ENCODE results near the gene DST. TPM values are rescaled to one million over a fixed set of nuclear protein-coding genes. Genes with fewer than 3 reads are reported as not detected.

The DST gene
- total RNA-seq, 1 donor, result 573 TPM

DNA sequence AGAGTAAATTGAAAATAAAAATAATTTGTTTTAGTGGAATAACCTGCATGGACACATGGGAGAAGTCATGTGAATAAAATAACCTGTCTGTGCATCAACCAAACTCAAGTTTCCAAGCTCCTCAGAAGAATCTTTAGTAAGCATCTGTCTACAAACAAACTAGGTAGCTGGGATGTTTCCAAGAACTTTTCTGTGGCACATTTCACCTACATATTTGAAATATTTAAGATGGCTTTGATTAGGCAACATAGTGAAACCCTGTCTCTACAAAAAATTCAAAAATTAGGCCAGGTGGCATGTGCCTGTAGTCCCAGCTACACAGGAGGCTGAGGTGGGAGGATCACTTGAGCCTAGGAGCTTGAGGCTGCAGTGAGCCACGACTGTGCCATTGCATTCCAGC, 168.2 kb downstream of the DST start:
- TF ChIP-seq, protein P1, sequence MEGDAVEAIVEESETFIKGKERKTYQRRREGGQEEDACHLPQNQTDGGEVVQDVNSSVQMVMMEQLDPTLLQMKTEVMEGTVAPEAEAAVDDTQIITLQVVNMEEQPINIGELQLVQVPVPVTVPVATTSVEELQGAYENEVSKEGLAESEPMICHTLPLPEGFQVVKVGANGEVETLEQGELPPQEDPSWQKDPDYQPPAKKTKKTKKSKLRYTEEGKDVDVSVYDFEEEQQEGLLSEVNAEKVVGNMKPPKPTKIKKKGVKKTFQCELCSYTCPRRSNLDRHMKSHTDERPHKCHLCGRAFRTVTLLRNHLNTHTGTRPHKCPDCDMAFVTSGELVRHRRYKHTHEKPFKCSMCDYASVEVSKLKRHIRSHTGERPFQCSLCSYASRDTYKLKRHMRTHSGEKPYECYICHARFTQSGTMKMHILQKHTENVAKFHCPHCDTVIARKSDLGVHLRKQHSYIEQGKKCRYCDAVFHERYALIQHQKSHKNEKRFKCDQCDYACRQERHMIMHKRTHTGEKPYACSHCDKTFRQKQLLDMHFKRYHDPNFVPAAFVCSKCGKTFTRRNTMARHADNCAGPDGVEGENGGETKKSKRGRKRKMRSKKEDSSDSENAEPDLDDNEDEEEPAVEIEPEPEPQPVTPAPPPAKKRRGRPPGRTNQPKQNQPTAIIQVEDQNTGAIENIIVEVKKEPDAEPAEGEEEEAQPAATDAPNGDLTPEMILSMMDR (IDR thresholded peaks at IDR 0.05; ENCODE audit: extremely low read depth, low read depth, low read length), result no peak
- no peak for DNase-seq (ENCODE audit: insufficient read length, low spot score, missing footprints)
- H3K4me2 ChIP-seq (ENCODE audit: insufficient read depth, low read length), result no peak overlapping the region
- no peaks in the 10 kb centered on the region for H3K27me3 ChIP-seq (ENCODE audit: insufficient read depth, low read length)
- no peak overlapping the region for H3K4me3 ChIP-seq (ENCODE audit: insufficient read depth, low read length)
- H3K79me2 ChIP-seq (ENCODE audit: insufficient read depth, low read length), result peaks cover 9% of the 10 kb centered on the region
- no peaks in the 10 kb centered on the region for H3K4me1 ChIP-seq (ENCODE audit: insufficient read depth, low read length)
- no peak overlapping the region for H3K27ac ChIP-seq (ENCODE audit: low read depth, low read length)
- H3K9me3 ChIP-seq (ENCODE audit: low read depth, low read length), result no peaks in the 10 kb centered on the region
- peaks cover 84% of the 10 kb centered on the region for H3K36me3 ChIP-seq (ENCODE audit: insufficient read depth, low read length)
- peaks cover 2% of the 10 kb centered on the region for H4K20me1 ChIP-seq (ENCODE audit: insufficient read depth, low read length)
- H2AFZ ChIP-seq (ENCODE audit: low read length), result no peak overlapping the region

DNA sequence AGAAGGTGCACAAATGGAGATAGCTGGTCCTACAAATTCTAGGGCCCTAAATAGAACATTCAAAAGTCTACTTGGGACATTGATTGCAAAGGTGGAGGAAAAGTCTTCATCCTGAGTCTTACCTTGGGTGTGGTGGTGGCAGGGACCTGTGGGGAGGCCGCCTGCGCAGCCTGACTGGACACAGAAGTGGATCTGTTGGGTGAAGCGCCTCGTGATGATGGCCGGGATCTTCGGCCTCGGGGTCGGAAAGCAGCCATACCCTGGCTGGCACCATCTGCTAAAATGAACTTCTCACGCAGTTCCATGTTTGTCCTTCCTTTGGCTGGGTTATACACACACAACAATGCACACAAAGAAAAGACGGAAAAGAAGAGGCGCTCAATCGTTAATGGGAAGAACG, 179.2 kb downstream of the DST start:
- Histone ChIP-seq H3K36me3 (ENCODE audit: insufficient read depth, low read length) (peaks cover 70% of the 10 kb centered on the region), H3K9me3 (ENCODE audit: low read depth, low read length) (no peaks in the 10 kb centered on the region), H3K4me2 (ENCODE audit: insufficient read depth, low read length) (no peak overlapping the region), H3K27ac (ENCODE audit: low read depth, low read length) (no peak overlapping the region), H4K20me1 (ENCODE audit: insufficient read depth, low read length) (no peaks in the 10 kb centered on the region), H2AFZ (ENCODE audit: low read length) (no peak overlapping the region), H3K4me1 (ENCODE audit: insufficient read depth, low read length) (no peaks in the 10 kb centered on the region), H3K4me3 (ENCODE audit: insufficient read depth, low read length) (no peak overlapping the region), H3K79me2 (ENCODE audit: insufficient read depth, low read length) (no peaks in the 10 kb centered on the region), H3K27me3 (ENCODE audit: insufficient read depth, low read length) (no peaks in the 10 kb centered on the region)
- TF ChIP-seq, protein P1 (IDR thresholded peaks at IDR 0.05; ENCODE audit: extremely low read depth, low read depth, low read length), result no peak
- no peak for DNase-seq (ENCODE audit: insufficient read length, low spot score, missing footprints)

DNA sequence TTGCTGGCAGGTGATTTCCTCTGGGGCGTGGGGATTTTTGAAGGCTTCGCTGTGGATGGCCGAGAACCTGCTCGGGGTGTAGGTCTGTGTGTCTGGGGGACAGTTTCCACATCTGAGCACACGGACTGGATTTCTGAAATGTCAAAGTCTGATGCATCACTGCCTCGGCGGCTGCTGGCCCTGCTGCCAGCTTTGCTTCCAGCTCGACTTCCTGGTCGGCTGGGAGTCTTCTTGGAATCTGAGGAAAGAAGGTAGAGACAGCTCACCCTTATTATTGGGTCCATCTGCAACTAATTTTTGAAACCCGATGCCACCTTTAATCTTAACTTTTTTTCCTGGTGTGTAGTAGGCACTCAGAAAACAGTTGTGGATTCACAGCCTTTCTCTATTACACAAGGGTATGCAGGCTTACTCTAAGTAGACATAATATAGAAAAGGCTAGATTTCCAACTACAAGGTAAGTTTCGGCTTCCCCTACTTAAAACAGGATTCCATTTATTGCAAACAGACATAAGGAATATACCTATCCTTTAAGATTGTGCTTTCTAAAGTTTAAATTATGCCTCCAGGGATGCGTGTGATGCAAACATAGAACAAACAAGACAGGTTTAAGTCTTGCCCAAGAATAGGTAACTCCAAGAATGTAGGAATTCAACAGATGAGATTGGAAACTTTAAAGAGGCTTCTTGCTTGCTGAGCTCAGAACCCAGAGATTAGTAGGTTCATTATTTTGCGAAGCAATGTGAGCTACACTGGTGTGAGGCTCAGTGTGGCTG, 183.5 kb downstream of the DST start:
- TF ChIP-seq, protein P1 (IDR thresholded peaks at IDR 0.05; ENCODE audit: extremely low read depth, low read depth, low read length), result no peak
- H3K9me3 ChIP-seq (ENCODE audit: low read depth, low read length), result no peaks in the 10 kb centered on the region
- DNase-seq (ENCODE audit: insufficient read length, low spot score, missing footprints), result no peak
- no peaks in the 10 kb centered on the region for H4K20me1 ChIP-seq (ENCODE audit: insufficient read depth, low read length)
- H3K27ac ChIP-seq (ENCODE audit: low read depth, low read length), result no peak overlapping the region
- H3K4me3 ChIP-seq (ENCODE audit: insufficient read depth, low read length), result no peak overlapping the region
- peaks cover 77% of the 10 kb centered on the region for H3K36me3 ChIP-seq (ENCODE audit: insufficient read depth, low read length)
- no peaks in the 10 kb centered on the region for H3K4me1 ChIP-seq (ENCODE audit: insufficient read depth, low read length)
- no peaks in the 10 kb centered on the region for H3K27me3 ChIP-seq (ENCODE audit: insufficient read depth, low read length)
- no peak overlapping the region for H3K4me2 ChIP-seq (ENCODE audit: insufficient read depth, low read length)
- no peak overlapping the region for H2AFZ ChIP-seq (ENCODE audit: low read length)
- H3K79me2 ChIP-seq (ENCODE audit: insufficient read depth, low read length), result no peaks in the 10 kb centered on the region

DNA sequence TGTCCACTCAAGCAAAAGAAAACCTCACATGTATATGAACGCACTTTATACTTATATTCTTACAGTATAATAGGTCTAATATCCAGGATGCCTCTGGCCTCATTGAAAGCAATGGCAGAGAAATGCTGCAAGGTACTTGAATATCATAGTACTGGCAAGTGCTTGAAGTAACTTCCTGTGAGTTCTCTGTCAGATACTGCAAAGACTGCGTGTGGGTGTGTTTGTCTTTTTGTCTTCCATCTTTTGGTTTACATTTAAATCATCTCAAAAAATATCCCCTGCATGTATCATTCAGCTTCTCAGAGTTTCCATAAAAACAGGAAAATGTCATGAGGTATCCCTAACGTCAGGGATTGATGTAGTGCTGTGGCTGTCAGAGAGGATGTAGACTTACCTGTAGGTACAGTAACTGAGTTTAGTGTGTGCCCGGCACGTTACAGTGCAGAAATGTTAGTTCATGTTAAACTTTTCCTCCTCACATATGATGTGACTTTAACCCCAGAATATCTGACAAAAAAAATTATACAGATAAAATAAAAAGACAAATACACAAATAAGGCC, 184.3 kb downstream of the DST start:
- Histone ChIP-seq H3K27ac (ENCODE audit: low read depth, low read length) (no peak overlapping the region), H3K79me2 (ENCODE audit: insufficient read depth, low read length) (no peaks in the 10 kb centered on the region), H3K4me2 (ENCODE audit: insufficient read depth, low read length) (no peak overlapping the region)

More for the DNA sequence above, 184.3 kb downstream of the DST start:
- H3K4me1 ChIP-seq (ENCODE audit: insufficient read depth, low read length), result no peaks in the 10 kb centered on the region
- H4K20me1 ChIP-seq (ENCODE audit: insufficient read depth, low read length), result no peaks in the 10 kb centered on the region
- no peak overlapping the region for H3K4me3 ChIP-seq (ENCODE audit: insufficient read depth, low read length)
- TF ChIP-seq, protein P1 (IDR thresholded peaks at IDR 0.05; ENCODE audit: extremely low read depth, low read depth, low read length), result no peak
- no peak overlapping the region for H2AFZ ChIP-seq (ENCODE audit: low read length)
- no peak for DNase-seq (ENCODE audit: insufficient read length, low spot score, missing footprints)
- no peaks in the 10 kb centered on the region for H3K27me3 ChIP-seq (ENCODE audit: insufficient read depth, low read length)
- H3K36me3 ChIP-seq (ENCODE audit: insufficient read depth, low read length), result peaks cover 70% of the 10 kb centered on the region
- H3K9me3 ChIP-seq (ENCODE audit: low read depth, low read length), result no peaks in the 10 kb centered on the region
